GM18498 (cell line): Measurements from ENCODE around the gene PBLD.

Source experiments
- ATAC-seq: cut with Tn5 transposase; IDR thresholded peaks from one replicate; pipeline ENCODE4 v1.9.1; 2021; ENCODE audit warnings: mild to moderate bottlenecking, moderate library complexity; ENCODE audit not compliant: unreplicated experiment

Gene PBLD

DNA sequence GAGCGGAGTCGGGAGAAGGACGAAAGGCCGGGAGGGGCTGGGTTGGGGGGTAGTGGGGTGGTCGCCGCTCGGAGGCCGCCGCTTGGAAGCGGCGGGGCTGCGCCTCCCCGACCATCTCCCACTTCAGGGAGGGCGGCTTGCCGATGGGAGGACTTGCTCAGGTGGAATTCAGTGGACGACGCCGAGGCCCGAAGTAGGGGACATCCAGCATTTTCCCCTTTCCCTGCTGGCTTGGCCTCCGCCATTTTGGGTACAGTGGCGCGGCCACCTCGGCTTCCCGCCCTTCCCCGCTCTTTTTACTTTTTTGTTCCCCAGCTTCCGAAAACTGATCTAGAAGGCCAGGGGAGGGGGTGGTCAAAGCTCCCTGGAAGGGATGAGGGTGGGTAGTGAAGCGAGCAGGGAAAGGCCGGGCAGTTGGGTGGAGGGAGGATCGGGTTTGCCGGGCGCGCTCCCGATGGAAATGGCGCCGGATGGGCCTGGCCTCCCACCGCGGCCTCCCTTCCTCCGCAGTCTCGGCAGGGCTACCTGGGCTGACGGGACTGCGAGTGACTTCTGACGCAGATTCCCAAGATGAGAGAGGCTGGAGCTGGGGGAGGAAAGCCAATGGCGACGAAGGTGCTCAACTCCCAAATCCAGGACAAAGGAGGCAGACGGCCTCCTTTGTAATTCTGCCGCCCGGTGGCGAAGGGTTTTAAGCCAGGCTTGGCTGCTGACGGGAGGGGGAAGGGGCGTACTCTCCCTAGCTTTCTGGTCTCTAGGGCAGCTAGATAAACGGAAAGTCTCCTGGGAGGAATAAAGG, at the start of gene PBLD:
PBLD (minus strand) TSS at position 670 of the 799 bp plus-strand sequence. CDS start 26,084 bp downstream, outside the sequence.
- peak; percentile 25 for ATAC-seq

DNA sequence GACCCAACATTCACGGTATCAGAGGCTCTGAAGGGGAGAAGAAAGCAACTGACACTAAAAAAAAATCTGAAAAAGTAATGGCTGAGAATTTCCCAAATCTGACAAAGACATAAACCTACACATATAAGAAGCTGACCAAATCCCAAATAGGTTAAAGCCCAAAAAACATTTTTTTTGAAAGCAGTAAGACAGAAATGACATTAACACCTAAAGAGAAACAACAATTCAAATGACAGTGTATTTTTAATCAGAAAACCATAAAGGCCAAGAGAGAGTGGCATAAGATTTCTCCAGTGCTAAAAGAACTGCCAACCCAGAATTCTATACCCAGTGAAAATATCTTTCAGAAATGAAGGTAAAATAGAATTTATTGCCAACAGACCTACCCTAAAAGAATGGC, 38.9 kb upstream of the PBLD start:
- ATAC-seq, result no peak

DNA sequence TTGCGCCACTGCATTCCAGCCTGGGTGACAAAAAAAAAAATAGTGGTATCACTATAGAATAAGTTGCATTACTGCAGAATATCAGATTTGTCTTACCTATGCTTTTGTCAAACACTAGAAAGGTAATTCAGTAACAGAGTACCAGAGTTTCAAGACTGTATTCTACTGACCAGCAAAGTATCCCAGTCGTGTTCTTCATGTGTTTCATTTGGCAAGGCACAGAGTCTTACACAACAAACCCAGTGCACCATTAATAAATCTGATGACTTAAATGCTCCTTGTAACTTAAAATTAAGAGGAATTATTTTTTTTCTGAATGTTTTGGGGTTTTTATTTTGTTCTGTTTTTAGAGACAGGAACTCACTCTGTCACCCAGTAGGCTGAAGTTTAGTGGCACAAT, 34.4 kb upstream of the PBLD start:
- no peak for ATAC-seq

DNA sequence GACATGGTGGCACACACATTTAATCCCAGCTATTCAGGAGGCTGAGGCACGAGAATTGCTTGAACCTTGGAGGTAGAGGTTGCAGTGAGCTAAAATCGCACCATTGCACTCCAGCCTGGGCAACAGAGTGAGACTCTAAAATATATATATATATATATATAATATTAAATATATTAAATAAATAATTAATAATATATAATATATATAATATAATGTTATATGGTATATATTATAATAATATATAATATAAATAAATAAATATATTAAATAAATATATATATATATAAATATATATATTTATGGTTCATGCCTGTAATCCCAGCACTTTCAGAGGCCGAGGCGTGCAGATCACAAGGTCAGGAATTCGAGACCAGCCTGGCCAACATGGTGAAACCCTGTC, 33.9 kb upstream of the PBLD start:
- no peak for ATAC-seq

DNA sequence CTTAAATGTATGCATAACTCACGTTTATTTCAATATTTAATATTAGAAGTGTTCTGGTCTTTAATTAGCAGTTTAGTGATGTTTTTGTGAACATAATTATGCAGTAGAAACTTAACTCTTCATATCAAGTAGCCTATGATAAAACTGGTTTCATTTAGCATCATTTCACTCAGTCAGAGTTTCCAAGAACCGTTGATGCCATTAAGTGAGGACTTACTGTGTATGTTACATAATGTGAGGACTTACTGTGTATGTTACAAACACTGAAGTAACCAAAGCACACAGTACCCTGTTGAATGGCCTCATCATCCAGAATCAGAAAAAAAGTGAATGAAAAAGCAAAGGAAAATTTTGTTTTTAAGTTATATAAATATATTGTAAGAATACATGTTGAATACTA, 32.9 kb upstream of the PBLD start:
- no peak for ATAC-seq

DNA sequence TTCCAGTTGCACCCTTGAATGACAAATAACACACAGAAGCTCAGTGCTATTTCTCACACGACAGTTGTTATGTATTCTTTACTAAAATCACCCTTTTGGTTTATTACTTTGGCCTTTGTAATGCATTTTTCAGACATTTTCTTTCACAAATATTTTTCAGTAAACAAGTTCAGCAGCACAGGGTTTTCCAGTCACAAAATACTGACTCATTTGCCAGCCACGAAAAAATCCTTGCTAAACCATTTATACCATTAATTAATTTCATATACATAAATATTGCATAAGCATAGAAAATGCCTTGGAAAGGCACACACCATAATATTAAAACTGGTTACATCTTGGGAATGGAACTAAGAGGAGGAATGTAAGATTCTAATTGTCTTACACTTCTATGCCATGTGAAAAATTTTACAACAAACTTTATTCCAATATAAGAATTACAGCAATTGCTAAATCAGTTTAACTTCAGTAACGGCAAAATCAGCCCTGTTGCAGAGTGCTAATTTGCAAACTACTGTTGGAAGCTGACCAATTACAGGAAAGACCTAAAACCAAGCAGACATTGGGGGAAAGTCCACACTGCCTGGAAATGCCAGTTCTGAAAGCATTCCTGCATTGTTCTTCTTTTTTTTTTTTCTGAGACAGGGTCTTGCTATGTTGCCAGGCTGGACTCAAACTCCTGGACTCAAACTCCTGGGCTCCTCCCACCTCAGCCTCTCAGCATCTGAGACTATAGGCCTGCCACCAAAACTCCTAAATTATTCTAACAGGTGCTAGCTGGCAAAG, 31.6 kb upstream of the PBLD start:
- ATAC-seq, result no peak

DNA sequence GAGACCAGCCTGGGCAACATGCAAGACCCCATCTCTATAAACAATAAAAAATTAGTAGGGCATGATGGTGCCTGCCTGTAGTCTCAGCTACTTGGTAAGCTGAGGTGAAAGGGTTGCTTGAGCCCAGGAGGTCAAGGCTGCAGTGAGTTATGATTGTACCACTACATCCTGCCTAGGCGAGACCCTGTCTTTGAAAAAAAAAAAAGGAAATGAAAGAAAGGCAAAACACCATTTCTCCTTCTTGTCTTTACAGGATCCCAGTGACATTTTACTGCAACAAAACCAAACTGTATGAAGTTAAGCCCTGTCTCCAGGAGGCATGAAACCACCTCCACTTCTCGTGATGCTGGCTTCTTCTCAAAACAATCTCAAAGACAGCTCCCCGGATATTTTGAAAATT, 29.9 kb upstream of the PBLD start:
- no peak for ATAC-seq

DNA sequence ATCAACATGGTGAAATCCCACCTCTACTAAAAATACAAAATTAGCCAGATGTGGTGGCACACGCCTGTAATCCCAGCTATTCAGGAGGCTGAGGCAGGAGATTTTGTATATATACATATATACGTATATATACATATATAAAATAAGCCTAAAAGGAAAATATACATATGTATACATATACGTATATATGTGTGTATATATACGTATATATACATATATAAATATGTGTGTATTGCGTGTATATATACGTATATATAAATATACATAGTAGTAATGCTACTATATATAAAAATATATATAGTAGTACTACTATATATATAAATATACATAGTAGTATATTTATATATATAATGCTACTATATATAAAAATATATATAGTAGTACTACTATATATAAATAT, 26.5 kb upstream of the PBLD start:
- no peak for ATAC-seq

DNA sequence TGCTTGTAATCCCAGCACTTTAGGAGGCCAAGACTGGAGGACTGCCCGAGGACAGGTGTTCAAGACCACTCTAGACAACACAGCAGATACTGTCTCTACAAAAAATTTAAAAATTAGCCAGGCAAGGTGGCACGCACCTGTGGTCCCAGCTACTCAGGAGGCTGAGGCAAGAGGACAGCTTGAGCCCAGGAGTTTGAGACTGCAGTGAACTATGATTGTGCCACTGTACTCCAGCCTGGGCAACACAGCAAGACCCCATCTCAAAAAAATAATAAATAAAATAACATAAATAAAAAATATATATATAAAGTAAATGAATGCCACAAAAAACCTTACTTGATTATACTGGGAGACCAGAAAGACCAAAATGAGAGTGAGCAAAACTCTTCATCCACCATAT, 20.8 kb upstream of the PBLD start:
- no peak for ATAC-seq

DNA sequence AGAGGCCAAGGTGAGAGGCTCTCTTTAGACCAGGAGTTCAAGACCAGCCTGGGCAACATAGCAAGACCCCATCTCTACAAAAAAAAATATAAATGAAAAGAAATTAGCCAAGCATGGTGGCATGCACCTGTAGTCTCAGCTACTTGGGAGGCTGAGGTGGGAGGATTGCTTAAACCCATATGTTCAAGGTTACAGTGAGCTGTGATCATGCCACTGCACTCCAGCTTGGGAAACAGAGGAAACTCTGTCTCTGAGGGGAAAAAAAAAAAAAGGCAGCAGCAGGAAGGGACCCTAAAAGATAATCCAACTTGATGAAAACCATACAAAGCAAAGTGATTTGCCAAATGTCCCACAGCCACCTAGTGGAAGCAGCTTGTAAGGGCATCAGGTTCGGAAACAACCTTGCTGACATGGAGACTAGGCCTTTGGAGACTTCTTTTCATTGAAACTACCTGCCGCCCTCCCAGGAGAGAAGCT, 15.6 kb upstream of the PBLD start:
- ATAC-seq, result peak; percentile 53

DNA sequence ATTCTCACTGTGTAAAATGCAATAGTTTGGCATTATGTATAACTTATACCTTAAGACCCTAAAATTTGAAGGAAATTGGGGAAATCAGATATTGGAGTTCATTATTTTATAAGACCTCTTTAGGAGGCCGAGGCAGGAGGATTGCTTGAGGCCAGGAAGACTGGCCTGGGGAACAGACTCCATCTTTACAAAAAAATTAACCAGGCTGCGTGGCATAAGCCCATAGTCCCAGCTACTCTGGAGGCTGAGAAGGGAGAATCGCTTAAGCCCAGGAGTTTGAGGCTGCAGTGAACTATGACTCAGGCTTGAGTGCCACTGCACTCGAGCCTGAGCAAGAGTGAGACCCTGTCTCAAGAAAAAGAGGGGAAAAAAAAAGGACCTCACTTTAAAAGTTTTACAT, 14.0 kb upstream of the PBLD start:
- ATAC-seq, result no peak

DNA sequence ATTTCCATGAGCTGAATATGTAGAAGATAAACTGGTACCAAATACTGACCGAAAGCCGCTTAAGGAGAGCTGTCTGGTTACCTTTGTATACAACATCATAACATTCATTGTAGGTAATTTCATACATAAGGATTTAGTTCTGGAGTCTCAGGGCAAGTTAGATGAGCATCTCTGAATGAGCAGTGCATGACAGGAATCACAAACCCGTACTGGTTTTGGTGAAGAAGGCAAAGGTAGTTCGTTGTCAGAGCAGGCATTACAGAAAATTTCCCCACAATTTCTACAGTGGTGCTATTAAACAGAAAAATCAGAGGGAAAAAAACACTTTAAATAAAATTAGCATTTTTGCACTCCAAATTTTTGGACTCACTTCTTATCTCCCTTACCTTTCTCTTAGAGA, 12.9 kb upstream of the PBLD start:
- ATAC-seq, result no peak

DNA sequence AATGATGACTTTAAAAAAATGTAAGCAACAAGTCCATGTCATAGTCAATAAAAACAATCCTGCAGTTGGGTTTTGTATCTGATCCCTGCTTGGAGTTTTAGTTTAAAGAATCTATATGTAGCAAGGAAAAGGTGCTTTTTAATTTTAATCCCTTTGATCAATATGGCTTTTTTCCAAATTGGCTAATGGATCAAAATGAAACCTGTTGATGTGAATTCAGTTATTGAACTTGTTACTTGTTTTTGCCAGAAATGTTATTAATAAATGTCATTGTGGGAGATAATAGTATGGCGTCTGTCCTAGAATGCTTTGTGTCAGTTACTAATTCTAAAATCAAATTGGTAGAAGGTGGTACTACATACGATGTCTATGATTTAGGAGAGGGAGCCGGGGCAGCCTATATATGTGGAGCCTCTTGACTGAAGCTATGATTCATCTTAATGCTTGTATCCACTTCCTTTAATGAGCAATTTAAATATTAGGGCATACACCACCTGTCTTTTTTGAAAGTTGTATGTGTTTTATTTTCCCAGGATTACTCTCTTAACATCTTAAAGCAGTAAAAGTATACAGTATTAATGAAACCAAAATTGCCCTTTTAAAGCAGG, 10.3 kb upstream of the PBLD start:
- ATAC-seq, result no peak

DNA sequence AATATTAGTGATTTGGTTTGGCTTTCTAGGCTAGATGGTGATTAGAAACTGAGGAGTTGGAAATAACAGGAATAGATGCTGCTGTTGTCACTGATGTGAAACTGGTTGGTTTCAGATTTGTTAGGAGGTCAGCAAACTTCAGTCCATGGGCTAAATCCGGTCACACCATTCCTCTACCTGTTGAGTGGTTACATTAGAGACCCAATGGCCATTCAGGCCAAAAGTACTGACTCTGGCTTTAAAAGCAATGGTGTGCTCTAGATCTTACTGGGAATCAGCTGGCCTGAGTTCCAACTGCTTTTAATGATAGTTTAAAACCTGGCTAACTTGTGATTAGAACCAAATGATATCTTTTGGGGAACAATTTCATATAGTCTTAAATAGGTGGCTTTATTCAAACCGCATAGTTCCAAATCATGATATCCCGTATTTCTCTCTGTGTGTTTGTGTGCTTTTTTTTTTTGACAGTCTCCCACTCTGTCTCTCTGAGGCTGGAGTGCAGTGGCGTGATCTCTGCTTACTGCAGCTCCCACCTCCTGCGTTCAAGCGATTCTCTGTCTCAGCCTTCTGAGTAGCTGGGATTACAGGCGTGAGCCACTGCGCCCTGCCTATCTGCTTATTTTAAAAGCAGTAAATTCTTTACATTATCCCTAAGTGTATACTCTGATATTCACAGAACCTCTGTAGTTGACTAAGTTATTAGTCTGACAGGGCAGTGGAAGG, 7.8 kb upstream of the PBLD start:
- no peak for ATAC-seq

DNA sequence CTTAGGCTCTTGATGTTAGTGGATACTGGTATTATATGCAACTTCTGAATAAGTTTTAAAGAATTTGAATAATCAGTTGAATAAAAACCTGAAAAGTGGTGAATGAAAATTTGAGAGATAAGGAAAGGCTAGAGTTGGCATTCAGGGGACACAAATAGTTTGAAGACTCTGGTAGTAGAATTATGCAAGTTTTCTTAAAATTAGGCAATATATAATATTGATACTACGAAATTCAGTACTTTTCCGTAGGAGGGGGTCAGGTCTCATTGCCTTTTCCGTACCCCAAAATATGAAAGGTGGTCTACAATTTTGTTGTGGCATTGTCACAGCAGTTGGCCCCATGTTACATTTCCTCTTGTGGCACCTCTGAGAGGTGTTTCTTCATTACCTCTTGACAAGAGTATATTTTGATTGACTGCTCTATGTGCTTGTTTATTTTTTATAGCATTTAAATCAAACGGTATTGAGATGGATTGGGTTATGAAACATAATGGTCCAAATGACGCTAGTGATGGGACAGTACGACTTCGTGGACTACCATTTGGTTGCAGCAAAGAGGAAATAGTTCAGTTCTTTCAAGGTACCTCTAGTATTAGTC, 4.1 kb upstream of the PBLD start:
- ATAC-seq, result no peak

DNA sequence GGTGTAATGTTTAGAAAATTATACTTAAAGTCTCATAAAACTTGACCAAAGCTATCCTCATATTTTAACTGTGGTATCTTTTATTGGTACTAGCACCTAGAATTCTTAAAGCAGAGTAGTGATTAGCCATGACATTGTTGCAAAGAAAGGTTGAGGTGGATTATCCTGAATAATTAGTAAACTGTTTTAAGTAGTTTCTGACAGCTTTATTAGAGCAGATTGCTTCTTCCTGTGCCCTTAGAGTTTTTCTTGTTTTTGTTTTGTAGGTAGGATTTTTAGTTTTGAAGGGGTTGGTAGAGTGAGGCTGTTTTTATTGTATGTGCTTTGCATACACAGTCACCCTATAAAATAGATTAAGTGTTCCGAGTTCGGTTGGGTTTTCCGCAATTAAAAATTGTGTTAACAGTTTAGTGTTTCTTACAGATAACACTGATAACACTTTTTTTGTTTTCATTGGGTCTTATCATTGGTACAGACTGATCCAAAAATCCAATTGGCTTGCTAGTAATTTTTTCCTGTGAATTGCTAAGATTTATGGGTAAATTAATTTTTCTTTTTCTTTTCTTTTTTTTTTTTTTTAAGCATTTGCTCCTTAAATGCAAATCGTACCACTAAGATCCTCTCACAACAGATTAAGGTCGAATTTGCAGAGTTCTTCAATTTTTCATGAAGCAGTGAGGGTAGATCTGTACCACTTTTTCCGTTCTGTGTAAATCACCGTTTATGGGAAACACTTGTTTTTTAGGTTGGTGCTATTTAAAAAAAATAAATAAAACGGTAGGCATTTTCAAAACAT, 2.1 kb upstream of the PBLD start:
- no peak for ATAC-seq

DNA sequence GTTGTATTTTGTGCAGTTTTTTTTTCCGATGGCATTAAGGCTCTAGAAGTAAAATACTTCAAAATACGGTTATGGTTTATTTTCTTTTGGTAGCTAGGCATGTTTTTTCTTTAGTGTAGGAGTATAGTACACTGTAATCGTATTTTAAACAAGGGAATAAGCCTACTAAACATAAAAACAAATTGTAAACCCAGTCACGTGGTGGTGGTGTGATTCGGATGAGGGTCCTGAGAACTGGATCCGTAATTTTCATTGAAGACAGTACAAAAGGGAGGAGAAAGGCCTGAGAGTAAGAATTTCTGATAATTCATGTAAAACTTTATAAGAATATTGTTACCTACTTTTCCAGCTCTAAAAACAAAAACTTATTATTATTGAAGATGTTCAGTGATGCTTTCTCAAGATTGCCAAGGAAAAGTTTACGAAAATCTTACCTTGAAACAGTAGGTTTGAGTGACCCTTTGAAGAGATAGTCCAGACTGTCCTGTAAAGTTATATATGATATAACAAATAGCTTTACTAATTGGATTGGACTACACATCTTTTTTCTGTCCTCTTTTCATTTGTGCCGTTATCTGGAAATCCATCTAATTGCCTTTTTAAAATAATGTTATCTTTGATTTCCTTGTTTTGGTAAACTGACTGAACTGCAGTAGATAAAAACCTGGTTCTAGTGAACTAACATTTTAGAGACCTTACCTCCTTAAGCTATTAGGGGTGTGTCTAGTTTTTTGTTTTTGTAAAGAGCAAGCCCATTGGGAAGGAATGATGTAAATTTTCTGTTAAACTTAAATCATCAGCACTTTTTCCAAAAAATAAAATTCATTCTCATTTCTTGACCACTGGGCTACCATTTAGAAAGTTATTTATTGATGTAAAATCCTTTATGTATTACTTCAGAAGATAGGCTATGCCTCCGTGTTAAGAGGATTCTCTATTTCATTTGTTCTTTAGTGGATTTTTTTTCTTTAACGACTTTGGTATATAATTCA, 1.0 kb upstream of the PBLD start:
- ATAC-seq, result no peak

DNA sequence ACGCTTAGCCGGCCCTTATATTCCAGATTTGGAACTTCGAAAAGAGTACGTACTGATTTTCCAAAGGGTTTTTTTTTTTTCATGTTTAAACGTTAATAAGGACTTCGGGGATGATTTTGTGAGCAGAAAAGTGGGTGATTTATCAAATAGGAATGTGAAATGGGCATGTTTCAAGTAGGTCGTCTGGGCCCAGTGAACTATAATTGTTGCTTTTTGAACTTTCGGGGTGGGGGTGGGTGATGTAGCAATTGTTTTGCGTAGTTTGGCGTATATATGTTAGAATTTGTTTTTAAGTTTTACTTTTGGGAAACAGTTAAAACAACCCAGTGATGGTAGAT, 299 bp upstream of the PBLD start:
- no peak for ATAC-seq
